GM12874 (cell line): Measurements from ENCODE around the gene LRRC1.

ENCODE experiments used
- TF ChIP-seq, protein P1 (sequence below): IDR thresholded peaks from 2 replicates; pipeline ENCODE4 v1.5.1; 2011; ENCODE audit warnings: low read depth, mild to moderate bottlenecking, control low read depth, low read length, moderate library complexity; ENCODE audit not compliant: insufficient read depth

The LRRC1 gene

GRCh38 chr6:53929041-53929820 is 134.4 kb downstream of the LRRC1 start:
- TF ChIP-seq, protein P1, sequence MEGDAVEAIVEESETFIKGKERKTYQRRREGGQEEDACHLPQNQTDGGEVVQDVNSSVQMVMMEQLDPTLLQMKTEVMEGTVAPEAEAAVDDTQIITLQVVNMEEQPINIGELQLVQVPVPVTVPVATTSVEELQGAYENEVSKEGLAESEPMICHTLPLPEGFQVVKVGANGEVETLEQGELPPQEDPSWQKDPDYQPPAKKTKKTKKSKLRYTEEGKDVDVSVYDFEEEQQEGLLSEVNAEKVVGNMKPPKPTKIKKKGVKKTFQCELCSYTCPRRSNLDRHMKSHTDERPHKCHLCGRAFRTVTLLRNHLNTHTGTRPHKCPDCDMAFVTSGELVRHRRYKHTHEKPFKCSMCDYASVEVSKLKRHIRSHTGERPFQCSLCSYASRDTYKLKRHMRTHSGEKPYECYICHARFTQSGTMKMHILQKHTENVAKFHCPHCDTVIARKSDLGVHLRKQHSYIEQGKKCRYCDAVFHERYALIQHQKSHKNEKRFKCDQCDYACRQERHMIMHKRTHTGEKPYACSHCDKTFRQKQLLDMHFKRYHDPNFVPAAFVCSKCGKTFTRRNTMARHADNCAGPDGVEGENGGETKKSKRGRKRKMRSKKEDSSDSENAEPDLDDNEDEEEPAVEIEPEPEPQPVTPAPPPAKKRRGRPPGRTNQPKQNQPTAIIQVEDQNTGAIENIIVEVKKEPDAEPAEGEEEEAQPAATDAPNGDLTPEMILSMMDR, result no peak

DNA sequence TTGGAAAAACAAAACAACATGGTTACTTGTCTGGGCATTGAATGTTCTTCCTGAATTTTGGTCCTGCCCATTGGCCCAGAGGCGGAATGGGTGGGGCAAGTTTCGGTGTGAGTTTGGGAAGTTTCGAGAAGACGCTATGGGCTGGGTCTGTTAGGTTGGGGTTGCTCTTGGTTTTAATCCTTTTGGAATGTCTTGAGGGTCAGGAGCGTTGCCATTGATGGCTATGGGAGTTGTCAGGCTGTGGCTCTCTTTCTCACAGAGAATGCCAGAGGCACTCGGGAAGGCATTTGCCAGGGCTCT is 135.0 kb downstream of the LRRC1 start:
- TF ChIP-seq, protein P1, result no peak

- TF ChIP-seq, protein P1, result no peak
Observed at GRCh38 chr6:53930330-53930729, 135.5 kb downstream of the LRRC1 start.

- TF ChIP-seq, protein P1, result no peak
Observed at GRCh38 chr6:53931086-53931485, 136.3 kb downstream of the LRRC1 start.

DNA sequence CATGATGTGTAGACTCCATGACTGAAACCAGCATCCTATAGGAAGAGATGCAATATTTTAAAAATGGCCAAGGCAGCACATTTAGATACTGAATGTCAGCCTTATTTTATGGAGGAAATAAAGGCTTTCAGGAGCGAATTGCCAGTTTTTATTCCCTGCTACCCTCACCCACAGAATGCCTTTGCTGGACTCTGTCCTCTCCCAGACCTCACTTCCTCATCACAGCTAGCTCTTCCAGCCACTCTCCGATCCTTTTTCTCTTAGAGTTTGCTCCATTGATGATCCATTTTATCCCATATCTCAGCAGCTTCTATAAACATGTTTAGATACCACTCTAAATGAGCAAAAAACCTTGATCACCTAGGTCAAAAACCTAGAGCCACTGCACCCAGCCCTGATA is 137.7 kb downstream of the LRRC1 start:
- TF ChIP-seq, protein P1, result no peak

GRCh38 chr6:53934023-53934422 is 139.2 kb downstream of the LRRC1 start:
- TF ChIP-seq, protein P1, result no peak

DNA sequence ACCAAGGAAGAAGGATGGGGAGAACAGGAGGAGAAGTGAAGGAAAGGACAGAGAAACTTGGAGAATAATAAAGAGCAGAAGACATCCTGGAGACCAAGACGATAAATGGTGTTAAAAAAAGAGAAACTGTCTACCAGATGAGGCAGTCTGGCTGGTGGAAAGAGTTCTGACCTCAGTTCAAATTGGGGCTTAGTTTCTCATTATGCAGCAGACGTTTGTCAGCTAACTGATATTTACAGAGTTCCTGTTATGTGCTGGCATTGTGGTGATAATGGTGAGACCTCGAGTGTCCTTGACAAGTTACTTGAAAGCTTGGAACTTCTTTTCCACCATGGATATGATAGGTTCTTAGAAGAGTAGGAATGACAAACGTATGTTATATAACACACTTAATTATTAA is 142.7 kb downstream of the LRRC1 start:
- TF ChIP-seq, protein P1, result no peak
